LNCAP (cell line): ENCODE results near the gene STAC2.

Experiments
- TF ChIP-seq, protein P1 (sequence below): fragments of 450-650 bp; IDR thresholded peaks from 2 replicates; pipeline ENCODE4 v1.5.1; 2017; ENCODE audit warnings: mild to moderate bottlenecking

Gene STAC2

DNA sequence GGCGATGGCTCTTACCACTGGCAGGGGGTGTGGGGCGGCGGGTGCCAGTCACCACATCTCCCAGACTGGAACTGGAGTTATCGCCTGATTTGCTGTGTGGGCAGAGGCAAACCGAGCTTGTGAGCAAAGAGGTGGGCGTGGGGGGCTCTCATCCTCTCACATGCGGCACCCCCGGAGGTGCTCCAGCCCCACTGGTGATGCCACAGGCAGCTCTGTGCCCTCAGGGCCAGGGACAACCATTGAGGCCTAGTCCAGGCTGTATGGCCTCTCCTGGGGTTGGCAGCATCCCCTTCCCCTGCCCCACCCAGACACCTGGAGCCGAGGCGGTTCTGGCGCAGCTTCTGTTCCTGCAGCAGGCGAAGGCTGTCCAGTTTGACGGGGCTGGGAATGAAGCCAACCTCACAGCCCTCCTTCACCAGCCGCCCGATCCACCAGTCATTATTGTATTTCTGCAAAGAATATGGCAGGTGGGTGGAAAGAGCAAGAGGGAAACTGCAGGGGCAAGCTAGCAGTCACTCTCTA is 39.2 kb downstream of the STAC2 start:
- TF ChIP-seq, protein P1, sequence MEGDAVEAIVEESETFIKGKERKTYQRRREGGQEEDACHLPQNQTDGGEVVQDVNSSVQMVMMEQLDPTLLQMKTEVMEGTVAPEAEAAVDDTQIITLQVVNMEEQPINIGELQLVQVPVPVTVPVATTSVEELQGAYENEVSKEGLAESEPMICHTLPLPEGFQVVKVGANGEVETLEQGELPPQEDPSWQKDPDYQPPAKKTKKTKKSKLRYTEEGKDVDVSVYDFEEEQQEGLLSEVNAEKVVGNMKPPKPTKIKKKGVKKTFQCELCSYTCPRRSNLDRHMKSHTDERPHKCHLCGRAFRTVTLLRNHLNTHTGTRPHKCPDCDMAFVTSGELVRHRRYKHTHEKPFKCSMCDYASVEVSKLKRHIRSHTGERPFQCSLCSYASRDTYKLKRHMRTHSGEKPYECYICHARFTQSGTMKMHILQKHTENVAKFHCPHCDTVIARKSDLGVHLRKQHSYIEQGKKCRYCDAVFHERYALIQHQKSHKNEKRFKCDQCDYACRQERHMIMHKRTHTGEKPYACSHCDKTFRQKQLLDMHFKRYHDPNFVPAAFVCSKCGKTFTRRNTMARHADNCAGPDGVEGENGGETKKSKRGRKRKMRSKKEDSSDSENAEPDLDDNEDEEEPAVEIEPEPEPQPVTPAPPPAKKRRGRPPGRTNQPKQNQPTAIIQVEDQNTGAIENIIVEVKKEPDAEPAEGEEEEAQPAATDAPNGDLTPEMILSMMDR, result no peak

- TF ChIP-seq, protein P1, result no peak
Observed at GRCh38 chr17:39183720-39184119, 42.0 kb downstream of the STAC2 start.

GRCh38 chr17:39183045-39183444 is 42.7 kb downstream of the STAC2 start:
- TF ChIP-seq, protein P1, result no peak

GRCh38 chr17:39181303-39181702 is 44.4 kb downstream of the STAC2 start:
- TF ChIP-seq, protein P1, result no peak

DNA sequence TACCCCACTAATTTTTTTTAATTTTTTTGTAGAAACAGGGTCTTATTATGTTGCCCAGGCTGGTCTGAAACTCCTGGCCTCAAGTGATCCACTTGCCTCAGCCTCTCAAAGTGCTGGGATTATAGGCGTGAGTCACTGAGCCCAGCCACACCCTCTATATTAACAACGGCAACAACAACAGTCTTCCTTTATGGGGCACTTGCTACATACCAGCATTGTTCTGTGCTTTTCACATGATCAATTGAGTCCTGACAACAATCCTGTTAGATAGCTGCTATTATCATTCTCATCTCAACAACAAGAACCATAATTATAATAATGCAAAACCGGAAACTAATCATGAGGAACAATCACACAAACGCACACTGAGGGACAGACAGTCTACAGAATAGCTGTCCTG is 47.2 kb downstream of the STAC2 start:
- TF ChIP-seq, protein P1, result no peak

- TF ChIP-seq, protein P1, result no peak
Observed at GRCh38 chr17:39177256-39177655, 48.5 kb downstream of the STAC2 start.

- TF ChIP-seq, protein P1, result no peak
Observed at GRCh38 chr17:39175695-39176093, 50.1 kb downstream of the STAC2 start.
